GM13977 (cell line): ENCODE results near the gene NLGN2.

Experiments used
- DNase-seq: peaks from one replicate; pipeline ENCODE4 v3.0.0; 2012; ENCODE audit warnings: low spot score
- in situ Hi-C: fragments of 300-500 bp; cut with MboI; formaldehyde crosslinking; loops from one replicate; pipeline ENCODE4 v1.12.0; 2022; ENCODE audit warnings: low sequenced_read_pairs, low pct_unique_long_range_greater_than_20kb, mixed read lengths, inconsistent platforms; ENCODE audit not compliant: unreplicated experiment
- TF ChIP-seq, protein P1 (sequence below): IDR thresholded peaks from 2 replicates; pipeline ENCODE4 v1.5.1; 2012; ENCODE audit warnings: mild to moderate bottlenecking, control low read depth; ENCODE audit not compliant: insufficient read depth; ENCODE audit errors: extremely low read depth, missing control alignments

NLGN2 gene

DNA sequence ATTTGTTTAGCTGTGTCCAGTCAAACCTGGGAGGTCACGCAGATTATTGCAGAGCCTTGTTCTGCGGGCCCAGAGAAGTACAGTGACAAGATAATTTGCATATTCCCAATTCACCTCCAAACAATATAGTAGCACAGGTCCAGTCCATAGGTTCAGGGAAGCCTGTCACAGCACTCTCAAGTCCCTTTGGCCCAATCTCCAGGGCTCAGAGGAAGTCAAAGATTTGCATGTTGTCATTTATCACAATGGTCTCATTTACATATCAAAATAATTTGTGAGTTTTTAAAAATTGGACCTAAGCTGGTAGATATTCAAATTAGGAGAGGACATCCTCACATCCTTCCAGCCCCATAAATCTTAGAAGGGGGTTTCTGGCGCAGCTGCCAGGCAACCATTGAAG, 59.9 kb downstream of the NLGN2 start:
- no peak for DNase-seq
- in situ Hi-C loops = no loop called here
- TF ChIP-seq, protein P1, sequence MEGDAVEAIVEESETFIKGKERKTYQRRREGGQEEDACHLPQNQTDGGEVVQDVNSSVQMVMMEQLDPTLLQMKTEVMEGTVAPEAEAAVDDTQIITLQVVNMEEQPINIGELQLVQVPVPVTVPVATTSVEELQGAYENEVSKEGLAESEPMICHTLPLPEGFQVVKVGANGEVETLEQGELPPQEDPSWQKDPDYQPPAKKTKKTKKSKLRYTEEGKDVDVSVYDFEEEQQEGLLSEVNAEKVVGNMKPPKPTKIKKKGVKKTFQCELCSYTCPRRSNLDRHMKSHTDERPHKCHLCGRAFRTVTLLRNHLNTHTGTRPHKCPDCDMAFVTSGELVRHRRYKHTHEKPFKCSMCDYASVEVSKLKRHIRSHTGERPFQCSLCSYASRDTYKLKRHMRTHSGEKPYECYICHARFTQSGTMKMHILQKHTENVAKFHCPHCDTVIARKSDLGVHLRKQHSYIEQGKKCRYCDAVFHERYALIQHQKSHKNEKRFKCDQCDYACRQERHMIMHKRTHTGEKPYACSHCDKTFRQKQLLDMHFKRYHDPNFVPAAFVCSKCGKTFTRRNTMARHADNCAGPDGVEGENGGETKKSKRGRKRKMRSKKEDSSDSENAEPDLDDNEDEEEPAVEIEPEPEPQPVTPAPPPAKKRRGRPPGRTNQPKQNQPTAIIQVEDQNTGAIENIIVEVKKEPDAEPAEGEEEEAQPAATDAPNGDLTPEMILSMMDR = no peak

DNA sequence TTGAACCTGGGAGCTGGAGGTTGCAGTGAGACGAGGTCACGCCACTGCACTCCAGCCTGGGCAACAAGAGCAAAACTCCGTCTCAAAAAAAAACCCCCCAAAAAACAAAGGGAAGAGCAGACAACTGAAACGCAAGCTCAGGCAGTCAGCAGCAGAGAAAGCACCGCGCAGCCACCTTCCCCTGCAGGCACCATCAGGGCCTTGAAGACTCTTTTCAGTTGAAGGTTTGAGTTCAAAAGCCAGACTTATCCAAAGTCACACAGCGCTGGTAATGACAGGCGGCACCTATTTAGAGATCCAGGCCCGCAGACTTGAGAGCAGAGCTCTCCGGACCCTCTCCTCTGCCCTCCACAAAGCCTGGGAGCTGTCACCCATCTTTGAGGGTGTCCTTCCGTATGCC, 60.6 kb downstream of the NLGN2 start:
- in situ Hi-C loops = no loop called here
- no peak for DNase-seq
- TF ChIP-seq, protein P1 = no peak

DNA sequence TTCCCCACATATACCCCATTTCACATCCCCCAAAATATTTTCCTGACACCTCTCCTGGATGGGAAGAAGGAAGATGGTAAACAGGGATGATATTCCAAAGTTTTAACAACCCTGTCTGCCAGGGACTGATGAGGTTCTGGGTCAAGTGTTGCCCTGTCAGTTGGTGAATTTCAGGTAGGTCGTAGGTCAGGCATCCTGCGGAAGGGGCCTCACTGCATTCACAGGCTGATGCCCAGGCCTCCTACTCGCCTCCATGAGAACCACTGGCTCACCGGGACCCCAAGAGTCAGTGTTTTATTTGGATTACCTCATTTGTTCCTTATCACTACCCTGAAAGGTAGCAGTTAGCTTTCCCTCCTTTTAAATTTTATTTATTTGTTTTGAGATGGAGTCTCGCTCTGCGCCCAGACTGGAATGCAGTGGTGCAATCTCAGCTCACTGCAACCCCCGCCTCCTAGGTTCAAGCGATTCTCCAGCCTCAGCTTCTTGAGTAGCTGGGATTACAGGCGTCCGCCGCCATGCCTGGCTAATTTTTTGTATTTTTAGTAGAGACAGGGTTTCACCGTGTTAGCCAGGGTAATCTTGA, 61.3 kb downstream of the NLGN2 start:
- TF ChIP-seq, protein P1 = no peak
- in situ Hi-C loops = no loop called here
- DNase-seq = no peak
